Stimulated activated naive CD8-positive, alpha-beta T cell treated with anti-CD3 and anti-CD28 coated beads, Interleukin-15, Interleukin-2, amounts not matched to agents 100 ng/mL and 50 ng/mL, for 24 hours (primary cell): ENCODE results near the gene UBA3.

Source experiments
- H3K27ac Mint-ChIP-seq: one replicate; pipeline ENCODE4 v1.8.0; 2021; ENCODE audit warnings: mild to moderate bottlenecking, mixed read lengths
- H3K27me3 Mint-ChIP-seq: one replicate; pipeline ENCODE4 v1.8.0; 2021; ENCODE audit warnings: mixed read lengths
- H3K36me3 Mint-ChIP-seq: one replicate; pipeline ENCODE4 v1.8.0; 2021; ENCODE audit warnings: low read depth, mixed read lengths
- H3K4me1 Mint-ChIP-seq: one replicate; pipeline ENCODE4 v1.8.0; 2021; ENCODE audit warnings: low read depth, mixed read lengths
- H3K4me3 Mint-ChIP-seq: one replicate; pipeline ENCODE4 v1.8.0; 2021; ENCODE audit warnings: mild to moderate bottlenecking, mixed read lengths
- H3K9me3 Mint-ChIP-seq: one replicate; pipeline ENCODE4 v1.8.0; 2021; ENCODE audit warnings: mixed read lengths

Gene UBA3

DNA sequence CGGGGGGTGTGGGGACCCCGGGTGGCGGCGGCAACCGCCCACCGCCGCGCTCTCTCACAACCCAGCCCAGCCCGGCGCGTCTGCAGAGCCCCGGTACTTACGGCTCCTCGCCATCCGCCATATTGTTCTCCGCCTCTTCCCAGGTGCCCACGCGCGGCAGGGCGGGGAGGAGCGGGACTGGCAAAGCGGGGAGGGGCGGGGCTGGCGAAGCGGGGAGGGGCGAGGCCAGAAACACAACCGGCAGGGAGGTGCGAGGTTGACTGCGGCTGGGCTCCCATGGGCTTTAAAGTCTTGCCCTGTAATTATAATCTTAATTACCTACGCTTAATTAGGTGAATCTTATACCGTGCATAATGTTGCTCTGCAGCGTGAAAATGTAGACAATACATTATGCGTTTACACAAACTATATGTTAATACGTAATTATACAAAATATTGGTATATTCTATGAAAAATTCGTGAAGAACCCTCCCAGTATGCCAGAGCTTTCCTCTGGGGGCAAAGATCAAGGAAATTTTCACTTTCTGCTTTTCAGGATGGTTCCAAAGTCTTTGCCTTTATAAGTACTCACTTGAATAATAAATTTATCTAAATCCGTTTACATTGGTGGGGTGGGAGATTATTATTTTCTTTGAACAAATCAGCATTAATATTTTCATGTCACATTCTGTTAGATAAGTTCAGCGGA lies at the start of gene UBA3:
Gene UBA3, minus strand, starts transcription at position 133 of the 688 bp plus-strand sequence. Its CDS starts 12 bp downstream, at position 121.
- H3K4me1 Mint-ChIP-seq = peaks cover 68% of the 10 kb centered on the region
- H3K9me3 Mint-ChIP-seq = no peaks in the 10 kb centered on the region
- H3K27ac Mint-ChIP-seq = peak within 1 kb of the TSS; percentile 98
- peak within 1 kb of the TSS; percentile 86 for H3K4me3 Mint-ChIP-seq
- H3K27me3 Mint-ChIP-seq = no peaks in the 10 kb centered on the region
- peaks cover 21% of the 10 kb centered on the region for H3K36me3 Mint-ChIP-seq

DNA sequence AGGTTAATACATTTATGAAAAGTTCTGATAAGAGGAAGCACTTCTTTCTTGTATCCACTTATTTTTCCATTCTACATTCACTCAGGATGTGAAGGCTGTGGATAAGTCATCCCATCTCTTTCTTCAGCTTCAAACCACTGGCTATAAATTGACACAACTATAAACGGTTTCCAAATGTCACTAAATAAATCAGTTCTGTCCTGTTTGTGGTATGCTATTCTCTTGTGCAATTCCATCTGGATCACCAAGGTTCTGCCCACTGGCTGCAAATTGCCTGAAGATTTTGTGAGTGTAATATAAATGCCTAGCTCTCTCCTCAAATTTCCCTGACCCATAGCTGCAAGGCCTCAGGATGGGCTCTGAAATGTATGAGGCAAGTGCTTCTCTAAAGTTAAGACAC lies 49.4 kb upstream of the UBA3 start:
- Mint-ChIP-seq H3K27ac (no peak overlapping the region), H3K9me3 (no peaks in the 10 kb centered on the region), H3K4me3 (no peak overlapping the region), H3K27me3 (peaks cover 5% of the 10 kb centered on the region), H3K4me1 (no peaks in the 10 kb centered on the region), H3K36me3 (no peaks in the 10 kb centered on the region)

DNA sequence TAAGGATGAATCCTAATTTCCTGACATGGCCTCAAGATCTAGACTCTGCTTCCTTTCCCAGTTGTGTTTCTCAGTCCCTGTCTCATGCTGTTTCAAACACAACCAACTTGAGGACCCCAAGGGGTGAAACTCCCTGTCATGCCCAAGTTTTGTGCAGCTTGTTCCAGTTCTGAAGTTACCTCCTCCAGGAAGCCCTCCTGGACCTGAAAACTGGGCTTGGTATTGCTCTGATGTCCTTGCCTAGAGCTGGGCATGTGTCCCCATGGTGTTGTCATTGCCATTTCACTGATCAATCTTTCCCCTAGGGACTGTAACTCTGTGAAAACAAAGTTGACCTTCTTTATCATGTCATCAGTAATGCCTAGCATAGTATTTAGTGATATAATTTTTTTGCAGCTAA lies 48.3 kb upstream of the UBA3 start:
- H3K4me3 Mint-ChIP-seq = no peak overlapping the region
- H3K4me1 Mint-ChIP-seq = no peaks in the 10 kb centered on the region
- no peaks in the 10 kb centered on the region for H3K36me3 Mint-ChIP-seq

DNA sequence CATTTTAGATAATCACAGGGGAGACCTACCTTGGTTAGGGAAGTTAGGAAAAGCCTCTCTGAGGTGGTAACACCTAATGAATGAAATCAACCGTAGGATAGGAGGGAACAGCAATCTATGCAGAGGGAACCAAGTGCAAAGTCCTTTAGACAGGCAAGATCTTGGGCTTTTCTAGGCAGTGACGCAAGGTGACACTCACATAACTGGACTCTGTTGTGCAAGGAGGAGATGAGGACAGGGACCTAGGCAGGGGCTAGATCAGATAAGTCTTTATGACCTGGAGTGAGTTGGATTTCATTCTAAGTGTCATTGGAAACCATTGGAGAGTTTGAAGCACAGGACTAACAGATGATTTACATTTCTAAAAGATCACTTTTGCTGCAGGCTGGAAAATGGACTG lies 46.8 kb upstream of the UBA3 start:
- H3K4me1 Mint-ChIP-seq = no peaks in the 10 kb centered on the region
- peaks cover 5% of the 10 kb centered on the region for H3K27me3 Mint-ChIP-seq
- H3K36me3 Mint-ChIP-seq = no peaks in the 10 kb centered on the region
- no peaks in the 10 kb centered on the region for H3K9me3 Mint-ChIP-seq
- H3K4me3 Mint-ChIP-seq = no peak overlapping the region
- no peak overlapping the region for H3K27ac Mint-ChIP-seq

More for the DNA sequence above, 48.3 kb upstream of the UBA3 start:
- H3K27ac Mint-ChIP-seq = no peak overlapping the region
- no peaks in the 10 kb centered on the region for H3K9me3 Mint-ChIP-seq
- H3K27me3 Mint-ChIP-seq = peaks cover 5% of the 10 kb centered on the region

DNA sequence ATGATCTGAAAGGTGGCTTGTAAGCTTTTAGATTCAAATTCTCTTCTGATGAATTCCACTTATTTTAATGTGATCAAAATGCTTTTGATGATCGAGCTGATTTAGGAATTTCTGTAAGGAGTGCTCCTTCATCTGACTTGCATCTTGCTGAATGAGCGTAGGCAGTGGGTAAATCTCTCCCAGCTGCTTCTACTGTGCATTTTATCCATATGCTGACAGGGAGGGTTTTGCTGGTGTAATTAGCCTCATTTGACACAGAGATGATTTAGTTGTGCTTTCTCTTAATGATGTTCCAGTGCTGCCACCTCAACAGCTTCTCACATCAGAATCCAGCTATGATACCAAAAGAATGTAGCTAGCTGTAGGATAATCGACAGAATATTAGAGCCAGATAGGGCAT lies 46.1 kb upstream of the UBA3 start:
- Mint-ChIP-seq H3K36me3 (no peaks in the 10 kb centered on the region), H3K27me3 (peaks cover 5% of the 10 kb centered on the region), H3K9me3 (no peaks in the 10 kb centered on the region), H3K27ac (no peak overlapping the region), H3K4me1 (peaks cover under 1% of the 10 kb centered on the region), H3K4me3 (no peak overlapping the region)

DNA sequence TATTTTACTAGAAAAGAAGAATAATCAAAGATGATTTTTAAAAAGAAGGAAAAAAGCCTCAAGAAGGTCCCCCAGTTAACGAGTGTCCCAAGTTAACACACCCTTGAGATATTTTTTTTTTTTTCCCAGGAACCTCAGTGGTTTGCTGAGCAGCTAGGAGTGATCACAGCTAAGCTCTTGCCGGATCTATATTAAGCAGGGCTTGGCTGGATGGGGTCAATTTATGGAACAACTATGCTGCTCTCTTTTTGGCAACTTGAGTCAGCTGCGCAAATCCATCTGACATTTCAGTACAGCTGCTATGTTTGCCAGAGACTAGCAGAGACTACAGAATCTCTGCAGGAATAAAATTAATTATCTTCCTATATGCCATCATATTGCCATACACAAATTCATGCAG lies 42.2 kb upstream of the UBA3 start, which contains the start of gene LMOD3:
Gene LMOD3, minus strand, starts transcription at position 193 of the 400 bp plus-strand sequence. CDS start 209 bp downstream, outside the sequence.
- H3K36me3 Mint-ChIP-seq = no peaks in the 10 kb centered on the region
- H3K4me1 Mint-ChIP-seq = peaks cover 3% of the 10 kb centered on the region
- H3K27ac Mint-ChIP-seq = no peak within 1 kb of the TSS
- H3K4me3 Mint-ChIP-seq = no peak within 1 kb of the TSS
- H3K9me3 Mint-ChIP-seq = no peaks in the 10 kb centered on the region
- no peaks in the 10 kb centered on the region for H3K27me3 Mint-ChIP-seq

DNA sequence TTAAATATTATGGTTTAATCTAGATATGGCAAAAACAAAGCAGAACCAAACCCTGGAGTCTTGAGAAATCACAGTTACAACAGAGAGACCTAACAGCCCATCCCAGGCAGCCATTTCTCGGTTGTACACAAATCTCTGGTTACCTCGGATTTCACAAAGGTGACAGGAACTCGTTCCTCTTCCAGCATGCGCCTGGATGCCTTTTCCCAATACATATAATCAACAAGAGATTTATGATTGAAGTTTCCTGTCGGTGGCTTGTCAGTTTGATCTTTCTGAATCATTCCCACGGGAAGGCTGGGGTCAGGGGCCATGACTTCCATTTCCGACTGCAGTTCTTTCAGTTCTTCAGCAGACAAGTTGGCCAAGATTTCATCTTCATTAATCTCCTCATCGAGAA lies 41.8 kb upstream of the UBA3 start:
- H3K27me3 Mint-ChIP-seq = no peaks in the 10 kb centered on the region
- H3K9me3 Mint-ChIP-seq = no peaks in the 10 kb centered on the region
- no peak overlapping the region for H3K27ac Mint-ChIP-seq
- no peak overlapping the region for H3K4me3 Mint-ChIP-seq
- H3K36me3 Mint-ChIP-seq = no peaks in the 10 kb centered on the region
- H3K4me1 Mint-ChIP-seq = peaks cover 3% of the 10 kb centered on the region

DNA sequence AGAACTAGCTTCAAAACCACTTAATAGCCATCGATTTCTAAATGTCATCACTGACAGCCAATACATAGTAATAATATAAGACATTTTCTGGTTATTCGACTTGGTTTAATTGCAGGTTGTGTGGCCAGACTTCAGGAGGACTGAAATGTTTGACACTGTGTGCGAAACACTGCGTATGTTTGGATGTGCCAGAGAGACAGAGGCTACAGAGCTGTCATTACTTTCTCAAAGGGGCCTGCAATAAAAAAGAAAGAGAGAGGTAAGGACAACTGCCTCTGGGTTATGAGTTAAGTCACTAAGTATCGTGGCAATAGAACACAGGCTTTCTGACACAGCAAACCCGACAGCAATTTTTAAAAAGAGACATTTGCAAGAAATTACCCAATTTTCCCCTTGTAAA lies 41.3 kb upstream of the UBA3 start:
- Mint-ChIP-seq H3K27me3 (no peaks in the 10 kb centered on the region), H3K36me3 (no peaks in the 10 kb centered on the region), H3K27ac (no peak overlapping the region), H3K4me3 (no peak overlapping the region), H3K4me1 (peaks cover 3% of the 10 kb centered on the region), H3K9me3 (no peaks in the 10 kb centered on the region)

DNA sequence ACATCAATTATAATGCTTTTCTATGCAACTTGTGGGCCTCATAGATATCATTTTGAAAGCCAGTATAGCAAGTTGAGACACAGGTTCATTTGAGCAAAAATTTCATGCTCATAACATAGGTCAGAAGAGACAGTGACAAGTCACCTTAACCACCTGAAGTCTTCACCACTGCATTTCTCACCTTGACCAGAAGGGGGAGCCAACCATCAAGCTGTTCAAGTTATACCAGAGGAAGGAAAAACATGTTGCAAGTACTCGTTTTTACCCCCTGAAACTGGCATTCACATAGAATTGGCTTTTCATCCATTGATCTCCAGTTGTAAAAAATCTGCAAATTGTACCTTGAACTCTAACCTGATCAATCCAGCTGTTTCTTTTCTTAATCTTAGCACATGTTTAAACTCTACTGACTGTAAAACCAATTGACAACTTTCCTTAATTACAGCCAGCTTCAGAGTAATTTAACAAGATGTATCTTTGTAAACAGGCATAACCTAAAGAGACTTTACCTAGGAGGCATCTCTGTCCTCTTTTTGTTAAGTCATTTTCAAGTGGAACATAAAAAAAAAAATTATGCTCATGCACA lies 40.8 kb upstream of the UBA3 start:
- no peak overlapping the region for H3K27ac Mint-ChIP-seq
- H3K36me3 Mint-ChIP-seq = no peaks in the 10 kb centered on the region
- H3K27me3 Mint-ChIP-seq = no peaks in the 10 kb centered on the region
- no peak overlapping the region for H3K4me3 Mint-ChIP-seq
- H3K9me3 Mint-ChIP-seq = no peaks in the 10 kb centered on the region
- H3K4me1 Mint-ChIP-seq = peaks cover 3% of the 10 kb centered on the region

DNA sequence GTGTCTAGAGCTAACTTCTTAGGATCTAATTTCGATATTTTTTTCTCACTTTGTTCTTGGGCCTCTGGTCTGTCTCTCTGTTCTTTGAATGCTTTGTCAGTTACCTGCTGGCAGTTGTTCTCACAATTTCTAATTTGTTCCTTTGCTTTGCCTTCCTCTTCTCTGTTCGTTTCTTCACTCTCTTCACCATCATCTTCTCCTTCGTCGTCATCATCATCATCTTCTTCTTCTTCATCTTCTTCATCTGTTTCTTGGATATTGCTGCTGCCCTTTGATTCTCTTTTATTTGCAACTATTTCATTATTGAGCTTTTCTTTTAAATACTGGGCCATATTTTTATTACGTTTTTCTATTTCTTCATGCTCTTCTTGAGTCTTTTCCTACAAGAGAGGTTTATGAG lies 39.5 kb upstream of the UBA3 start:
- H3K27me3 Mint-ChIP-seq = no peaks in the 10 kb centered on the region

DNA sequence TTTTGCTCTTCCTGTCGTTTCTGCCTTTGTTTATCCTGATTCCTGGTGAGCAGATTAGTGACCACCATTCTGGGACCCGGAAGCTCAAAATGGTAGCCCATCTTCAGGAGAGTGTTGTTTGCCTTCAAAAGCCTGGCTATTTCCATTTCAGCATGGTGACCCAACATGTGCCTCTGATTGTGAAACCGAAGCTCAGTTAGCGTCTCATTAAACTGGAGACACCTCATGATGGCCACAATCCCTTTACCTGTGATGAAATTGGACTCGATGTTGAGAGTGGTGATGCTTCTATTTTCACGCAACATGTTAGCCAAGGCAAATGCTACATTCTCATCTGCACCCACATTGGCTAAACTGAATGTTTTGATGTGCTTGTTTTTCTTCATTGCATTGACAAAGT lies 39.0 kb upstream of the UBA3 start:
- Mint-ChIP-seq H3K36me3 (no peaks in the 10 kb centered on the region), H3K27me3 (no peaks in the 10 kb centered on the region), H3K4me3 (no peak overlapping the region), H3K4me1 (peaks cover 6% of the 10 kb centered on the region), H3K9me3 (no peaks in the 10 kb centered on the region), H3K27ac (no peak overlapping the region)

More for the DNA sequence above, 39.5 kb upstream of the UBA3 start:
- H3K27ac Mint-ChIP-seq = no peak overlapping the region
- no peaks in the 10 kb centered on the region for H3K36me3 Mint-ChIP-seq
- no peak overlapping the region for H3K4me3 Mint-ChIP-seq
- H3K9me3 Mint-ChIP-seq = no peaks in the 10 kb centered on the region
- peaks cover 3% of the 10 kb centered on the region for H3K4me1 Mint-ChIP-seq

DNA sequence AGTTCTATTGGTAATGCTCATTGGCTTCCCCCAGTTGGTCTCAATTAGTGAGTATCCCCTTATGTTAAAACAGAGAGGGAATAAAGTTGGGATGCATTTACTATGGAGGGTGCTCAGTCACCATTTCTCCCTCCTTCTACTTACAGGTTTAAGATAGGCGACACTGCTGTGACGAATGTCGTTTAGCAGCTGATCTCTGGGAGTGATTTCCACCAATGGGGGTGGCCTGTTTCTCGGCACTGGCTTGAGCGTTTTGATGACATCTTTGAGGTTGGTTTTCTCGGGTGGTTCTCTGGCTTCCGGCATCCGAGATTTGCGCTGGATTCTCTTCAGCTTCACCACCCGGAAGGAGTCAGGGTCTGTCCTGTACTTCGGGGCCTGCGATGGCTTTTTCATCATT lies 38.4 kb upstream of the UBA3 start:
- no peak overlapping the region for H3K4me3 Mint-ChIP-seq
- no peaks in the 10 kb centered on the region for H3K27me3 Mint-ChIP-seq
- H3K27ac Mint-ChIP-seq = no peak overlapping the region
- H3K4me1 Mint-ChIP-seq = peaks cover 12% of the 10 kb centered on the region
- H3K9me3 Mint-ChIP-seq = no peaks in the 10 kb centered on the region
- no peaks in the 10 kb centered on the region for H3K36me3 Mint-ChIP-seq

DNA sequence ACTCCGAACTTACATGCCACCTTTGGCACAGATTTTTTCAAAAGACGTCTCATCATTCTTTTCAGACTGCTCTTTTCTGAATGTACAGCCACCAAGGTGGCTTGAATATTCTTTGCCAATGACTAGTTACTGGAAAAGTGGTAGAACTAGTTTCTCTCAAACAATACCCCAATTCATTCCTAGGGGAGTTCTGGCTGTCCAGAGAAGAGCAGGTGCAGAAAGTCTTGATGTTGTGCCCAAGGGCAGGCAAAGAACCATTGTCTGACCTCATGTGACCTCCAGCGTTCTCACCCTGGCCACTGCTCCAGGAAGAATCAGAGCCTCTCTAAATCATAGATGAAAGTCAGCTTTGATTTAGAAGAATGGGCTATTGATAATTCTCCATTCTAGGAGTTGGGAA lies 36.7 kb upstream of the UBA3 start:
- Mint-ChIP-seq H3K36me3 (no peaks in the 10 kb centered on the region), H3K4me3 (no peak overlapping the region), H3K27ac (no peak overlapping the region), H3K9me3 (no peaks in the 10 kb centered on the region), H3K4me1 (peaks cover 25% of the 10 kb centered on the region), H3K27me3 (no peaks in the 10 kb centered on the region)

DNA sequence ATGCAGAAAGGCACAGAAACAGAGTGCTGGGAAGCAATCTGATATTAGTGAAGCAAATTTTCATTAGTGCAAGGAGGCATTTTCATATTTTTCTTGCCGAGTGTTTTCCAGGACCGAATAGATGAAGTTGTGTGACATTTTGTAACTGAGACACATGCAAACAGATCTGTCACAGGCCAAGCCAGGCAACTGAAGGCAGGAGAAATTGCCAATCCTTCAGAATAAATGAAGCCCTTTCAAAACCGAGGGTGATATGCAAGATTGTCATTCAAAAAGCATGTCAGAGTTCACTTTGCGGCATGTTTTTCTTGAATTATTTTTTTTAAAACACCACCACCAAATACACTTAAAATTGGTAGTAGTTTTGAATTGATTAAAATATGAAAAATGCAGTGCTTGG lies 36.0 kb upstream of the UBA3 start:
- Mint-ChIP-seq H3K36me3 (no peaks in the 10 kb centered on the region), H3K27ac (no peak overlapping the region), H3K27me3 (no peaks in the 10 kb centered on the region), H3K4me1 (peaks cover 24% of the 10 kb centered on the region), H3K4me3 (no peak overlapping the region), H3K9me3 (no peaks in the 10 kb centered on the region)

DNA sequence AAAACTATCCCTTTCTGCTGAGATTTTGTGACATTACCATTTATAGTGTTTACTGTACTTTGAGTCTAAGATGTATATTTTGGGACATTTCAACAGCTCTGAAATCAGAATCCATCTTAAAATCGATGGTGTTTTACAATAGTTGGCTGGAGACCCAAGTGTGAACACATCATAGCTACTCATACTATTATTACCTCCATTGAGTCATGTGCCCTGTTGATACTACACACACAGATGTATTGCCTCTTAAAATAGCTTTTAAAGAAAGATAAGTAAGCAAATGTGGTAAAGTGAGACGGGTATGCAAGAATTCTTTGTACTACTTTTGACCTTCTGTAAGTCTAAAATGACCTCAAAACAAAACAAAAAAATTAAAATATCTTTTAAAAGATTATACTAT lies 35.6 kb upstream of the UBA3 start:
- H3K27me3 Mint-ChIP-seq = no peaks in the 10 kb centered on the region
- peaks cover 25% of the 10 kb centered on the region for H3K4me1 Mint-ChIP-seq
- no peak overlapping the region for H3K27ac Mint-ChIP-seq
- no peaks in the 10 kb centered on the region for H3K9me3 Mint-ChIP-seq
- H3K4me3 Mint-ChIP-seq = no peak overlapping the region
- no peaks in the 10 kb centered on the region for H3K36me3 Mint-ChIP-seq

DNA sequence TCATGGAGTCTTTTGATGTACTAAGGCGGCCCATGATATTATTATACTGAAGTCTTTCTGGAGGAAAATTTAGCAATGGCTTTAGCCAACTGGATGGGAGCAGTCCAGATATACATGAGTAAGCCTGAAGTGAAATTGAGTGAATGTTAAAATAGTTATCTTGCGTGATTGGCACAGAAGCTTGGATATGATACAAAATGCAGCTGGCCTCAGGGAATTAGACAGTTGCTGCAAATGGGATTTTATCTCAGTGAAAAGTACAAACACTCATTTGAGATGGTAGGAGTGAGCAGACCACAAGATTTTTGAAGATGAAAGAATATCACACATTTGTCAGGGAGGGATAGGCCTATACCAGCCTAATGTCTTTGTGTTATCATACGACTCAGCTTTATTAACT lies 33.4 kb upstream of the UBA3 start:
- Mint-ChIP-seq H3K4me1 (peaks cover 29% of the 10 kb centered on the region), H3K36me3 (no peaks in the 10 kb centered on the region), H3K27me3 (no peaks in the 10 kb centered on the region), H3K4me3 (no peak overlapping the region), H3K27ac (no peak overlapping the region), H3K9me3 (no peaks in the 10 kb centered on the region)
